GM21786 (cell line): Measurements from ENCODE around the gene GINS1.
A peak's percentile ranks its signal among the peaks of the same experiment; 100 is the strongest.
"Not testable (repeated sequence)": the region's sequence is repeated elsewhere in the genome, so short reads cannot be mapped to it uniquely, and the experiment has no call there.

ENCODE experiments used
- ATAC-seq: cut with Tn5 transposase; IDR thresholded peaks from one replicate; pipeline ENCODE4 v1.9.1; 2021; ENCODE audit not compliant: unreplicated experiment

GINS1 gene

DNA sequence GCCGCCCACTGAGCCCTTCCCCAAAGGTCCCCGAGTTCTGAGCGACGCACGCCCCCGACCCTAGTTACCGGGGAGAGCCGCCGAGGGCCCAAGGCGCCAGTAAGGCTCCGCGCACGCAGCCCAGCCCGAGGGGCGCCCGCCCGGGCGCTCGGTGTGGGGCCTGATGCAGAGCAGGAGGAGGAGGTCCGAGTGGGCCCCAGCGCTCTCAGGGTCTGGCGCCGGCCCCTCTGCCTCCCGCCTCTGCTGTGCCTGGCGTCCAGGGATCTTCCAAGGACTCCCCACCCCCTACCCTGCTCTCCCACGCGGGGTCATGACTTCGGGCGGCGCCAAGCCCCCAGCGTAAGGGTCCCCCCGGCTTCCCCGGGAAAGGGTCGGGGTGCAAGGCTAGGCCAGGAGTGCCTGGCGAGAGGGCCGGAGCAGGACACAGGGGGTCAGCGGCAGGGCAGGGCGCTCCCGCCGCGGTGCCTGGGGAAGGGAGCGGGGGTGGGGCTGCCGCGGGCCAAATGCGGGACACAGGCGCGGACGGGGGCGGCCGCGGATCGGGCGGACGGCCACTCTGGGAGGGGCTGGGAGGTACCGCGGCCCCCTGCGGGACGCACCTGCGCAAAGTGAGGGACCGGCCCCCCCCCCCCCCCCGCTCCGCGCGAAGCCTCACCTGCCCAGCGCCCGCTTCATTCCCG lies 17.5 kb upstream of the GINS1 start:
- ATAC-seq: peak; percentile 25

GRCh38 chr20:25390538-25391528 lies 16.6 kb upstream of the GINS1 start, which contains the start of gene ABHD12:
TSS of gene ABHD12 (minus strand) at chr20:25390835. CDS start at chr20:25390703, 132 bp downstream.
- peak; percentile 81 for ATAC-seq

DNA sequence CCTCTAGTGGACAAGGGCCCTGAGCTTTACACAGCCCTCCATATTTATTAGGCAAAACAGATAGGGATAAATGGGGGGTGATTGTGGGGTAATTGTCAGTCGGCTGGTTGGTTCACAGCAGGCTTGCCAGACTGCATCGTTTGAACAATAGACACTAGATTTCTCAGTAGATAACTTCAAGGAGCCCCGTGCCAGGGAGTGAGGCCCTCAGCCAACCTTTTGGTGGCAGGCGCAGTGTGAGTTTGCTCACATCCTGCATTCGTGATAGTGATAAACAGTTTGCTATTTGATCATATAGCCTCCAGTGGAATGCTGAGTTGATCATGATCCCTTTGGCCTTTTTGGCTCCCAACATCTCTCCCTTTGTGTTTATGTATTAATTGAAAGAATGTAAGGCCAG lies 13.2 kb upstream of the GINS1 start:
- ATAC-seq: no peak

GRCh38 chr20:25394996-25395395 lies 12.5 kb upstream of the GINS1 start:
- ATAC-seq: no peak

DNA sequence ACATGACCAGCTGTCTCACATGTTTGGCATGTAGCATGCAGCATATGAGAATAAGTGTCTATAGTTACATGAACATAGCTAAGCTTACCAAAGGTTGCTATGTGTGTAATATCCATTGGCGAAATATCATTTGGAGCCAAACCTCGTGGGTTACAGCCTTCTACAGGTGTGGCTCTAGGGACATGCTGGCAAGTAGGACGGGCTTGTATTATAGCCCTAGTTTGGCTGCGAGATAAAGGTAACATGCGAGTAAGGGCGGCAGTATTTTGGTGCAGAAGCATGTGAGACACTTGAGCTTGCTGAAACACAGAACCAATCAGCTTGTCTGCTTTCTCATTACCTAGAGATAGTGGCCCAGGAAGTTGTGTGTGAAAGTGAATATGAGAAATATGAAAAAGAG lies 10.4 kb upstream of the GINS1 start:
- ATAC-seq: no peak

DNA sequence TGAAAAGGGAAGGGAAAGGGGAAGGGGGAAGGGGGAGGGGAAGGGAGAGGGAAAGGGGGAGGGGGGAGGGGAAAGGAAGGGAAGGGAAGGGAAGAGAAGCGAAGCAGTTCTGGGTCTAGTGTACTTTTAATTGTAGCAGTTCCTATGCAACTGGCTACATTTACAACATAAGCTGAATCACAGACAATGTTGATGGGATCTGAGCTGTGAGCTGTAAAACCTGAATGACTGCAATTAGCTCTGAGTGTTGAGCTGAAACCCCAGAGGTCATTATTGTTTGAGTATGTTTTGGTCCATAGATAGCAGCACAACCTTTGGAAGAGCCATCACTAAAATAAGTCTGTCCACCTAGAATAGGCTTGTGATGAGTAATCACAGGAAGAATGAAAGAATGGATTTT lies 9.7 kb upstream of the GINS1 start:
- ATAC-seq: no peak

DNA sequence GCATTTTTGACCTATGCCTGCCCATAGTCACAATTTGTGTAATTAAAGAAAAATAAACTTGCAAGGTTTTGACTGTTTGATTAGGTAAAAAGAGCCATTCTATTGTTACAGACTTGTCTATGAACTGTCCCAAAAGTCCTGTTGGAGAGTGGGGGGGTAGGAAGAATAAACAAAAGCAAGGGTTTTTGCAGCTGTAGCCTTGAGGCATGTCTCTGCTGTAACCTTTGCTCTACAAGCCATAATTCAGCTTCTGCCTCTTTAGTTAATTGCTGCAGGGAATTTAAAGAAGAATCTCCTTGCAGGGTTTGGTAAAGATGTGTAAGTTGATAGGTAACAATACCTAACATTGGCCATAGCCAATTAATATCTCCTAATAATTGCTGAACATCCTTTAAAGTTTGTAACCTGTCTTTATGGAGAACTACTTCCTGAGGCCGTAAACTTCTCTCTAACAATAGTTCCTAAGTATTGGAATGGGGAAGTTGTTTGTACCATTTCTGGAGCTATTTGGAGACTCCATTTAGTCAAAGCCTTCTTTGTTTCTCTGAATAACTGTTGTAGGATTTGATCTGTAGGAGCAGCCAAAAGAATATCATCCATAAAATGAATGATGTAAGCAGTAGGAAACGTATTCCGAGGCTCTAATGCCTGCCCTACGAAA lies 9.0 kb upstream of the GINS1 start:
- ATAC-seq: no peak

- peak; percentile 64 for ATAC-seq
Measured at GRCh38 chr20:25399037-25399430, 8.4 kb upstream of the GINS1 start.

DNA sequence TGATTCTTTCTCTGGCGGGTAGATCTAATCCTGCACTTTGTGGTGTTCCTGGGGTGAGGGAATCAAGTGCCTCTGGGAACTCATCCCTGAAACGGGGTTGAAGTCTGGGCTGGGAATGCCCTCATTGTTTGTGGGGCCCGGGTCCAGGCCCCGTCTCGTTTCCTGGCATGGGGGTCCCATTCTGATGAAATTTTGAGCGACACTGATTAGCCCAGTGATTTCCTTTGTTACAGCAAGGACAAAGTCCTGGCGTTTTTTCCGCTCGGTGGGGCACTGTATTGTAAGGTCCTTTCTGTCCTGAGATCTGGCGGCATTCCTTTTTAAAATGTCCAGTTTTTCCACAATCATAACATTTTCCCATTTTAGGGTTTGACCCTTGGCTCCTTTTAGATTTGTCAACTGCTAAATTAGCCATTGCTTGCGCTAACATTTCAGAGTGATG lies 7.2 kb upstream of the GINS1 start:
- ATAC-seq: not testable (repeated sequence)

DNA sequence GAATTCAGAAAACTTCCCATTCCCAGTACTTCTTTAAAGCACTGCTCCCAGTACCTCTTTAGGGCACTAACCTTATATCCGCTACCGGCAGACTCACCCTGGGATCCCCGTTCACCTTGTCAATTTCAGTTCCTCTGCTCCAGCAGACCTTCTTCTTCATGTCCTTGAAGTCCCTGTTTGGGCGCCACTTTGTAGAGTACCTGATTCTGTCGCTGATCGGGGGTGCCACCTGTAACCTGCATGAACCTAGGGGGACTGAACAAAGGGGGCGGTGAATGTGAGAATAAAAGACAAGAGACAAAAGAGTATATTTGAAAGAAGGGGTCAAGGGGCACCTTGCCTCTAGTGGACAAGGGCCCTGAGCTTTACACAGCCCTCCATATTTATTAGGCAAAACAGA lies 4.9 kb upstream of the GINS1 start:
- ATAC-seq: no peak

DNA sequence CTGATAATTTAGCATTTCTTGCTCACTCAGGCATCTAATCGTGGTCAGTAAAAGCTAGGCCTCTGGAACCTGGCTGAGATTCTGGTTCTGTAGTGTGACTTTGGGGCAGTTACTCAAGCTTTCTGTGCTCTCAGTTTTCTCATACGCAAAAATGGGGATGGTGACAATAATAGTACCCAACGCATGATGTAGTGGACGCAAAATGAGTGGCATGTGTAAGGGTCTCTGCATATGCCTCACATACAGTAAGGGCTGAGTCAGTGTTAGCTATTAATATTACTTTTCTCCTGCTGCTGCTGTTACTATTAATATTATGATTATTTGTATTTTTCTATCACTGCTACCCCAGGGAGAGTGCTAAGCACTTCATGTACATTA lies 686 bp downstream of the GINS1 start:
- ATAC-seq: no peak

GRCh38 chr20:25408890-25409289 lies 1.4 kb downstream of the GINS1 start:
- ATAC-seq: no peak

GRCh38 chr20:25418776-25419175 lies 11.3 kb downstream of the GINS1 start:
- no peak for ATAC-seq

DNA sequence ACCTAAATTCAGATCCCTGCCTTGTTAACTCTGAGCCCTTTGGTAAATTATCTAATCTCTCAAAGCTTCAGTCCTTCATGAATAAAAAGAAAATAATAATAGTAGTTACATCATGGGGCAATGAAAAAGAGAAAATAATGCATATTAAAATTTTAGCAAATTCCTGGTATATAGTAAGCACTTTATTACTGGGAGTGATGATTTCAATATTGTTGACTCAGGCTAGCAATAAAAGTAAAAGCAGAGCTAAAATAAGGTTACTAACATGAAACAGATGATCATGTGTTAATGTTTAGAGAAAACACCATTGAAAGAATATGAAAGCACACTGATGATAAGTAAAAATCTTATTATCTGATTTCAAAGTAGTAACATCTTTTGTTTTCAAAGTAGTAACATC lies 13.6 kb downstream of the GINS1 start:
- ATAC-seq: no peak

DNA sequence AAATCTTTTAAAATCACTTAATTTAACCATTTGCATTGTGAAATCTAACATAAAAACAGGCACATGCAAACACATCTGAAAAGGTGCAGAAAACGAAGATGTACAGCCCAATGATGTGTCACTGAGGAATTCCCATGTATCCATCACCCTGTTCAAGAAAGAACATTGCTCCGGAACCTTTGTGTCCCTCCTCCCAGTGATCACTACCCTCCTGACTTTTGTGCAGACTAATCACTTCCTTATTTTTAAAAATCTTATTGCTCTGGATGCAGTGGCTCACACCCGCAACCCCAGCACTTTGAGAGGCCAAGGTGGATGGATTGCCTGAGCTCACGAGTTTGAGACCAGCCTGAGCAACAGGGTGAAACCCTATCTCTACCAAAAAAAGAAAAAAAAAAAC lies 14.6 kb downstream of the GINS1 start:
- no peak for ATAC-seq

- ATAC-seq: no peak
Measured at GRCh38 chr20:25424536-25424935, 17.1 kb downstream of the GINS1 start.

DNA sequence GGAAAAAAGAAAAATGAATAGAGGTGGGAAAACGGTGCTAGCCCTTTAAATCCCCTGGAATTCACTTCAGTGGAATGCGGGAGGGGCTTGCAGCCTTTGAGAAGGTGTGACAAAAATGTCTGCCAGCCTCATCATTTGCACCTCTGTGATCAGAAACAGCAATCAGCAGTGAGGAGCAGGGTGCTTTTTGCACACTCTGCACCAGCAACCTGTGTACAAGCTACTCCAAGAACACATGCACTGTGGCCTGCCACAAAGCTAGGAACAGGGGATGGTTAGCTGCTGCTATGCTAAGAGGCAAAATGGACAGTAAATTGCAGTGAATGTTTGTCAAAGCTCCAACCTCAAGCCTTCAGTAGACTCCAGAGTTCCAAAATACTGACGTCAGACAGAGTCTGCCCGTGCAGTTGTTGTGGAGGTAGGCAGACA lies 29.7 kb downstream of the GINS1 start:
- ATAC-seq: no peak

- no peak for ATAC-seq
Measured at GRCh38 chr20:25439328-25439727, 31.9 kb downstream of the GINS1 start.

GRCh38 chr20:25444556-25444955 lies 37.1 kb downstream of the GINS1 start:
- no peak for ATAC-seq

DNA sequence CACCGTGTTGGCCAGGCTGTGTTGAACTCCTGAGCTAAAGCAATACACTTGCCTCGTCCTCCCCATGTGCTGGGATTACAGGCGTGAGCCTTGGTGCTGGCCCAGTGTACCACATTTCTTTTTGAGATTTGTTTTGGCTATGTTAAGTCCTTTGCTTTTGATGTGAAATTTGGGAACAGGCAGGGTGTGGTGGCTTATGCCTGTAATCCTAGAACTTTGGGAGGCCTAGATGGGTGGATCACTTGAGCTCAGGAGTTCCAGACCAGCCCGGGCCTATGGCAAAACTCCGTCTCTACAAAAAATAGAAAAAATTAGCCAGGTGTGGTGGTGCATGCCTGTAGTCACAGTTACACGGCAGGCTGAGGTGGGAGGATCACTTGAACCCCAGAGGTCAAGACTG lies 40.2 kb downstream of the GINS1 start:
- no peak for ATAC-seq

- no peak for ATAC-seq
Measured at GRCh38 chr20:25452333-25452732, 44.9 kb downstream of the GINS1 start.
